ENCODE measurements around the gene APOBEC3F.
"Not testable (repeated sequence)": the region's sequence is repeated elsewhere in the genome, so short reads cannot be mapped to it uniquely, and the experiment has no call there.

DNA sequence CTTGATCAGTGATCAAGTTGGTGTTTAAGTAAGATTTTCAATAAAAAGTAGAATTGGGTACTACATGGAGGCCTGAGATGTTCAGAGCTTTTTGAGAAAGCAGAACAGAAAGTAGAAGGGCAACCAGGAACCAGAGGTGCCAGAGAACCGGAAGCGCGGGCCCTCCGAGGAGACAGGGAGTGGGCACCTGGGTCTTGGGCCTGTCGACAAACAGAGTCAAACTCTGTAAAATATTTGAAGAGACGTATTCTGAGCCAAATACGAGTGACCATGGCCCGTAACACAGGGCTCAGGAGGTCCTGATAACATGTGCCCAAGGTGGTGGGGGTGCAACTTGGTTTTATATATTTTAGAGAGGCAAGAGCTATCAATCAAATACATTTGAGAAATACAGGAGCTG is 23.2 kb downstream of the APOBEC3F start:
- TF ChIP-seq, protein P1, sequence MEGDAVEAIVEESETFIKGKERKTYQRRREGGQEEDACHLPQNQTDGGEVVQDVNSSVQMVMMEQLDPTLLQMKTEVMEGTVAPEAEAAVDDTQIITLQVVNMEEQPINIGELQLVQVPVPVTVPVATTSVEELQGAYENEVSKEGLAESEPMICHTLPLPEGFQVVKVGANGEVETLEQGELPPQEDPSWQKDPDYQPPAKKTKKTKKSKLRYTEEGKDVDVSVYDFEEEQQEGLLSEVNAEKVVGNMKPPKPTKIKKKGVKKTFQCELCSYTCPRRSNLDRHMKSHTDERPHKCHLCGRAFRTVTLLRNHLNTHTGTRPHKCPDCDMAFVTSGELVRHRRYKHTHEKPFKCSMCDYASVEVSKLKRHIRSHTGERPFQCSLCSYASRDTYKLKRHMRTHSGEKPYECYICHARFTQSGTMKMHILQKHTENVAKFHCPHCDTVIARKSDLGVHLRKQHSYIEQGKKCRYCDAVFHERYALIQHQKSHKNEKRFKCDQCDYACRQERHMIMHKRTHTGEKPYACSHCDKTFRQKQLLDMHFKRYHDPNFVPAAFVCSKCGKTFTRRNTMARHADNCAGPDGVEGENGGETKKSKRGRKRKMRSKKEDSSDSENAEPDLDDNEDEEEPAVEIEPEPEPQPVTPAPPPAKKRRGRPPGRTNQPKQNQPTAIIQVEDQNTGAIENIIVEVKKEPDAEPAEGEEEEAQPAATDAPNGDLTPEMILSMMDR (IDR thresholded peaks at IDR 0.05): not testable (repeated sequence)
- not testable (repeated sequence) for TF ChIP-seq POLR2A (IDR thresholded peaks at IDR 0.05)

Measured in thyroid gland (tissue), 4 donors.